ENCODE measurements around the gene RPL37A.

DNA sequence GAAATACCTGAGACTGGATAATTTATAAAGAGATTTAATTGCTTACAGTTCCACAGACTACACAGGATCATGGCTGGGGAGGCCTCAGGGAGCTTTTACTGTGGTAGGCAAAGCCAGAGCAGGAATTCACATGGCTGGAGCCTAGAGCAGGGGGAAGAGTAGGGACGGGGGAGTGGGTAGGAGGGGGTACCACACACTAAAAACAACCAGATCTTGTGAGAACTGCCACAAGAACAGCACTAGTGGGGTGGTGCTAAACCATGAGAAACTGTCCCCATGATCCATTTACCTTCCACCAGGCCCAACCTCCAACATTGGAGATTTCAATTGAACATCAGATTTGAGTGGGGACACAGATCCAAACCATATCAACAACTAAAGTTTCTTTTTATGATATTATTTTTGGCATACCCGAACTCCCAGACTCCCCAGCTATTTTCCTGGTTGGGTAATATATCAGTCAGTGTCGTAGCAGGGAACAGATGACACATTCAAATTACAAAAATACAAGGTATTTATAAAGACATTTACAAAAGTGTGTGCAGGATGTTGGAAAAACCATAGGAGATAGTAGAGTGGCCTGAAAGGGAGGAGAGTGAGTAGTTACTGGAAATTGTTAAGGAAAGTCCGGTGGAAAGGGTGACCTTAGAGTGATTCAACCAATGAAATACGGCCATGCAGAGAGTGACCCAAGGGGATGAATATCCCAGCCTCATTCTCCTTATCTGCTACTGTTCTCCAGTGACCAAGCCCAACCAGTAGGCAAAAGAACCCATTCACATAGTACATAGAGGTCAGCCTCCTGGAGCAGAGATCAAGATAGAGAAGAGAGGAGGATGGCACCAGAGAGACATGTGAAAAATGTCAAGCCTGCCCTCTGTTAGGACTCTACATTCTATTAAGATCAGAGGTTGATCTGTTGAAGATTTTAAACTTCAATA lies 8.8 kb downstream of the RPL37A start:
- TF ChIP-seq, protein P1, sequence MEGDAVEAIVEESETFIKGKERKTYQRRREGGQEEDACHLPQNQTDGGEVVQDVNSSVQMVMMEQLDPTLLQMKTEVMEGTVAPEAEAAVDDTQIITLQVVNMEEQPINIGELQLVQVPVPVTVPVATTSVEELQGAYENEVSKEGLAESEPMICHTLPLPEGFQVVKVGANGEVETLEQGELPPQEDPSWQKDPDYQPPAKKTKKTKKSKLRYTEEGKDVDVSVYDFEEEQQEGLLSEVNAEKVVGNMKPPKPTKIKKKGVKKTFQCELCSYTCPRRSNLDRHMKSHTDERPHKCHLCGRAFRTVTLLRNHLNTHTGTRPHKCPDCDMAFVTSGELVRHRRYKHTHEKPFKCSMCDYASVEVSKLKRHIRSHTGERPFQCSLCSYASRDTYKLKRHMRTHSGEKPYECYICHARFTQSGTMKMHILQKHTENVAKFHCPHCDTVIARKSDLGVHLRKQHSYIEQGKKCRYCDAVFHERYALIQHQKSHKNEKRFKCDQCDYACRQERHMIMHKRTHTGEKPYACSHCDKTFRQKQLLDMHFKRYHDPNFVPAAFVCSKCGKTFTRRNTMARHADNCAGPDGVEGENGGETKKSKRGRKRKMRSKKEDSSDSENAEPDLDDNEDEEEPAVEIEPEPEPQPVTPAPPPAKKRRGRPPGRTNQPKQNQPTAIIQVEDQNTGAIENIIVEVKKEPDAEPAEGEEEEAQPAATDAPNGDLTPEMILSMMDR (IDR thresholded peaks at IDR 0.05; ENCODE audit: borderline replicate concordance, extremely low read depth, low read length, poor library complexity, severe bottlenecking): no peak
- TF ChIP-seq EZH2 (IDR thresholded peaks at IDR 0.05; ENCODE audit: borderline replicate concordance, low read depth, low read length, severe bottlenecking): no peak
